K562 (cell line): ENCODE data around the gene COQ2. TPM values are rescaled to one million over a fixed set of nuclear protein-coding genes. Genes with fewer than 3 reads are reported as not detected.
A peak's percentile ranks its signal among the peaks of the same experiment; 100 is the strongest.

Source experiments
- BRD4 ChIP-seq: fragments of 200-600 bp; sonication (generic); IDR thresholded peaks from 2 replicates; pipeline ENCODE4 v1.6.1; 2017; ENCODE audit warnings: inconsistent platforms
- CBX3 ChIP-seq, 2 experiments: IDR thresholded peaks; 1 replicate in 1 of 2; 2 replicates in 1 of 2; pipeline ENCODE4 v1.6.1; 2012; ENCODE audit warnings: inconsistent platforms in 2 of 2, low read length in 2 of 2, borderline replicate concordance in 1 of 2, control low read depth in 1 of 2
- CCAR2 ChIP-seq: fragments of 200-400 bp; formaldehyde crosslinking; IDR thresholded peaks from 2 replicates; pipeline ENCODE4 v1.6.1; 2017; ENCODE audit warnings: mild to moderate bottlenecking, low read depth, low read length
- CHD2 ChIP-seq: IDR thresholded peaks from 2 replicates; pipeline ENCODE4 v1.6.1; 2011; ENCODE audit warnings: low read depth, low read length
- CHD4 ChIP-seq: fragments of 200-600 bp; sonication (generic); IDR thresholded peaks from 3 replicates; pipeline ENCODE4 v1.6.1; 2012; ENCODE audit warnings: low read depth, mild to moderate bottlenecking, mixed read lengths, low read length, inconsistent platforms; ENCODE audit not compliant: insufficient read depth, insufficient replicate concordance, poor library complexity, severe bottlenecking
- CLOCK ChIP-seq: fragments of 250-450 bp; sonication (Bioruptor Pico); IDR thresholded peaks from 2 replicates; pipeline ENCODE4 v1.4.0; 2020; ENCODE audit warnings: mild to moderate bottlenecking, moderate library complexity, borderline replicate concordance
- E2F1 ChIP-seq: sonication (generic); formaldehyde crosslinking; IDR thresholded peaks from 2 replicates; pipeline ENCODE4 v1.8.1; 2023; ENCODE audit warnings: mild to moderate bottlenecking, missing genetic modification reagents, moderate library complexity
- ETV5 ChIP-seq: sonication (generic); formaldehyde crosslinking; IDR thresholded peaks from 2 replicates; pipeline ENCODE4 v1.4.0; 2020; ENCODE audit warnings: low read depth, mild to moderate bottlenecking, missing genetic modification reagents
- FIP1L1 ChIP-seq: fragments of 200-400 bp; formaldehyde crosslinking; IDR thresholded peaks from 2 replicates; pipeline ENCODE4 v1.6.1; 2018; ENCODE audit warnings: mild to moderate bottlenecking, low read depth, low read length; ENCODE audit not compliant: poor library complexity, severe bottlenecking
- NR0B1 ChIP-seq: fragments of 450-650 bp; IDR thresholded peaks from one replicate; pipeline ENCODE4 v1.6.1; 2018; ENCODE audit warnings: mild to moderate bottlenecking, moderate library complexity; ENCODE audit not compliant: partially characterized antibody
- RAD21 ChIP-seq, 2 experiments: fragments of 250-450 bp in 1 of 2; fragments of 450-650 bp in 1 of 2; sonication (Bioruptor Pico) in 1 of 2; formaldehyde crosslinking in 1 of 2; IDR thresholded peaks in 1 of 2; conservative IDR thresholded peaks in 1 of 2; 2 replicates each; pipeline versions ENCODE4 v1.4.0 to v1.8.0; 2020 to 2022; ENCODE audit warnings: mild to moderate bottlenecking in 2 of 2, moderate library complexity in 1 of 2
- SP1 ChIP-seq: sonication (generic); formaldehyde crosslinking; IDR thresholded peaks from 2 replicates; pipeline ENCODE4 v1.8.1; 2022; ENCODE audit warnings: mild to moderate bottlenecking, missing genetic modification reagents
- ZBTB17 ChIP-seq: fragments of 450-650 bp; formaldehyde crosslinking; IDR thresholded peaks from 2 replicates; pipeline ENCODE4 v1.4.0; 2020; ENCODE audit warnings: mild to moderate bottlenecking
- ZKSCAN8 ChIP-seq: fragments of 200-800 bp; sonication (Bioruptor generic); IDR thresholded peaks from 2 replicates; pipeline ENCODE4 v1.6.1; 2016; ENCODE audit warnings: missing genetic modification characterization, missing compliant biosample characterization
- ZNF512 ChIP-seq: IDR thresholded peaks from 2 replicates; pipeline ENCODE4 v1.6.1; 2016; ENCODE audit warnings: missing genetic modification characterization, missing compliant biosample characterization
- ZNF740 ChIP-seq, 3 experiments: fragments of 200-800 bp in 1 of 3; sonication (Bioruptor generic) in 1 of 3; sonication (generic) in 1 of 3; formaldehyde crosslinking in 1 of 3; IDR thresholded peaks; 2 replicates each; pipeline versions ENCODE4 v1.6.1 to v1.8.0; 2016 to 2022; ENCODE audit warnings: mild to moderate bottlenecking in 2 of 3, missing compliant biosample characterization in 2 of 3, missing genetic modification characterization in 2 of 3, missing genetic modification reagents in 1 of 3
- polyA plus RNA-seq, 8 experiments: library from polyadenylated mRNA; depleted of rRNA in 4 of 8; stranded (reverse) in 5 of 8; unstranded in 3 of 8; fragments of >200 nt; fragmentation: Nextera tagmentation in 2 of 8; fragmentation: Illumina TruSeq in 1 of 8; extraction: Ambion mirVana in 2 of 8; extraction: Trizol in 1 of 8; gene quantifications; 2 replicates each; pipeline versions ENCODE4 v1.2.1 to v1.2.3, GENCODE V29; 2011 to 2014; ENCODE audit warnings: inconsistent platforms in 1 of 8, missing spikeins in 1 of 8
- total RNA-seq, 7 experiments: library from RNA; depleted of rRNA in 6 of 7; stranded (reverse); fragments of >200 nt in 6 of 7; fragmentation: Illumina TruSeq in 2 of 7; extraction: Trizol in 2 of 7; gene quantifications; 2 replicates each; pipeline versions ENCODE4 v1.2.1 to v1.2.3, GENCODE V29; 2011 to 2021; ENCODE audit warnings: low replicate concordance in 1 of 7

COQ2 gene
- total and polyA plus RNA-seq, 9 of the 15 experiments (the other 6 are each of a cell fraction or from before 2014, with no cell fraction given), result 1.9 to 13.5 (median 11.8) TPM

- TF ChIP-seq BRD4 (0 out of 2 replicates have a peak, but pooled peaks have one; percentile 2), CLOCK (no peak), ZKSCAN8 (CRISPR knock-in tag) (no peak), CHD2 (peak; percentile 94), RAD21 (CRISPR knock-in tag; conservative IDR thresholded peaks at IDR 0.05 in 1 of 2, IDR thresholded peaks at IDR 0.05 in 1 of 2) (peak; percentile 14 to 47; a peak in 2 of 4 replicates), FIP1L1 (peak; percentile 35), CCAR2 (no peak), CBX3 (IDR thresholded peaks at IDR 0.05; ENCODE audit: borderline replicate concordance in 1 of 2, low read length in 2 of 2) (no peak), CHD4 (no peak), ZNF512 (tag) (no peak), ETV5 (CRISPR knock-in tag) (no peak), SP1 (peak; percentile 67; the same call in 1 of the 2 replicates), E2F1 (peak; percentile 62; the same call in 1 of the 2 replicates), ZBTB17 (CRISPR knock-in tag) (peak; percentile 22; the same call in 1 of the 2 replicates), NR0B1 (no peak), ZNF740 (CRISPR knock-in tag; IDR thresholded peaks at IDR 0.05) (no peak), ZNF740 (tag; IDR thresholded peaks at IDR 0.05) (no peak)
Measured at GRCh38 chr4:83284193-83285054, at the start of gene COQ2 (continued).
